HEK293 (cell line): ENCODE data around the gene TTBK1.
A peak's percentile ranks its signal among the peaks of the same experiment; 100 is the strongest.

Experiments
- BCL11A ChIP-seq: fragments of 450-650 bp; formaldehyde crosslinking; IDR thresholded peaks from 2 replicates; pipeline ENCODE4 v1.5.1; 2016; ENCODE audit warnings: low read depth, missing biosample characterization, missing genetic modification characterization
- BCL11B ChIP-seq: fragments of 450-650 bp; formaldehyde crosslinking; IDR thresholded peaks from 2 replicates; pipeline ENCODE4 v1.5.1; 2016; ENCODE audit warnings: low read depth, missing biosample characterization, missing genetic modification characterization
- CTCF ChIP-seq: fragments of 450-650 bp; formaldehyde crosslinking; IDR thresholded peaks from 2 replicates; pipeline ENCODE4 v1.5.1; 2016; ENCODE audit warnings: missing biosample characterization, missing genetic modification characterization
- ELK4 ChIP-seq: IDR thresholded peaks from 2 replicates; pipeline ENCODE4 v1.6.1; 2011; ENCODE audit warnings: mild to moderate bottlenecking, low read depth, low read length, borderline replicate concordance
- GLIS2 ChIP-seq: fragments of 450-650 bp; formaldehyde crosslinking; IDR thresholded peaks from 2 replicates; pipeline ENCODE4 v1.5.1; 2016; ENCODE audit warnings: missing biosample characterization, missing genetic modification characterization
- INSM2 ChIP-seq: fragments of 450-650 bp; formaldehyde crosslinking; IDR thresholded peaks from 2 replicates; pipeline ENCODE4 v1.5.1; 2016; ENCODE audit warnings: missing biosample characterization, missing genetic modification characterization
- KLF16 ChIP-seq: fragments of 450-650 bp; formaldehyde crosslinking; IDR thresholded peaks from 2 replicates; pipeline ENCODE4 v1.5.1; 2017; ENCODE audit warnings: missing biosample characterization, missing genetic modification characterization
- KLF8 ChIP-seq: fragments of 450-650 bp; formaldehyde crosslinking; IDR thresholded peaks from 2 replicates; pipeline ENCODE4 v1.5.1; 2016; ENCODE audit warnings: missing biosample characterization, missing genetic modification characterization
- MEIS1 ChIP-seq: sonication (generic); formaldehyde crosslinking; IDR thresholded peaks from 2 replicates; pipeline ENCODE4 v1.8.1; 2022; ENCODE audit warnings: missing genetic modification reagents, mild to moderate bottlenecking, borderline replicate concordance
- TRIM28 ChIP-seq: IDR thresholded peaks from 2 replicates; pipeline ENCODE4 v1.6.1; 2011; ENCODE audit warnings: low read length, control low read depth, borderline replicate concordance
- ZBTB6 ChIP-seq: fragments of 450-650 bp; formaldehyde crosslinking; IDR thresholded peaks from 2 replicates; pipeline ENCODE4 v1.5.1; 2017; ENCODE audit warnings: missing biosample characterization, missing genetic modification characterization
- ZFP37 ChIP-seq: fragments of 450-650 bp; formaldehyde crosslinking; IDR thresholded peaks from 2 replicates; pipeline ENCODE4 v1.5.1; 2016; ENCODE audit warnings: missing biosample characterization, missing genetic modification characterization
- ZFP41 ChIP-seq: fragments of 450-650 bp; formaldehyde crosslinking; IDR thresholded peaks from 2 replicates; pipeline ENCODE4 v1.5.1; 2016; ENCODE audit warnings: missing biosample characterization, missing genetic modification characterization, borderline replicate concordance
- ZNF157 ChIP-seq: fragments of 450-650 bp; formaldehyde crosslinking; IDR thresholded peaks from 2 replicates; pipeline ENCODE4 v1.5.1; 2016; ENCODE audit warnings: missing biosample characterization, missing genetic modification characterization
- ZNF175 ChIP-seq: fragments of 450-650 bp; formaldehyde crosslinking; IDR thresholded peaks from 2 replicates; pipeline ENCODE4 v1.5.1; 2016; ENCODE audit warnings: missing biosample characterization, missing genetic modification characterization
- ZNF184 ChIP-seq: fragments of 450-650 bp; IDR thresholded peaks from 2 replicates; pipeline ENCODE4 v1.5.1; 2018; ENCODE audit warnings: missing biosample characterization, mild to moderate bottlenecking, missing genetic modification characterization
- ZNF211 ChIP-seq: fragments of 450-650 bp; formaldehyde crosslinking; IDR thresholded peaks from 2 replicates; pipeline ENCODE4 v1.5.1; 2016; ENCODE audit warnings: low read depth, missing biosample characterization, missing genetic modification characterization
- ZNF223 ChIP-seq: fragments of 450-650 bp; formaldehyde crosslinking; IDR thresholded peaks from 2 replicates; pipeline ENCODE4 v1.5.1; 2016; ENCODE audit warnings: missing biosample characterization, missing genetic modification characterization
- ZNF248 ChIP-seq: fragments of 450-650 bp; formaldehyde crosslinking; IDR thresholded peaks from 2 replicates; pipeline ENCODE4 v1.5.1; 2017; ENCODE audit warnings: missing biosample characterization, missing genetic modification characterization
- ZNF266 ChIP-seq: fragments of 450-650 bp; formaldehyde crosslinking; IDR thresholded peaks from 2 replicates; pipeline ENCODE4 v1.5.1; 2016; ENCODE audit warnings: missing biosample characterization, missing genetic modification characterization, low read depth
- ZNF335 ChIP-seq: fragments of 450-650 bp; formaldehyde crosslinking; conservative IDR thresholded peaks from 2 replicates; pipeline ENCODE4 v1.5.1; 2016; ENCODE audit warnings: missing biosample characterization, missing genetic modification characterization
- ZNF362 ChIP-seq: fragments of 450-650 bp; formaldehyde crosslinking; IDR thresholded peaks from 2 replicates; pipeline ENCODE4 v1.5.1; 2016; ENCODE audit warnings: missing biosample characterization, missing genetic modification characterization
- ZNF391 ChIP-seq: fragments of 450-650 bp; formaldehyde crosslinking; IDR thresholded peaks from 2 replicates; pipeline ENCODE4 v1.5.1; 2016; ENCODE audit warnings: low read depth, missing biosample characterization, missing genetic modification characterization, borderline replicate concordance
- ZNF398 ChIP-seq: fragments of 450-650 bp; formaldehyde crosslinking; IDR thresholded peaks from 2 replicates; pipeline ENCODE4 v1.5.1; 2017; ENCODE audit warnings: missing biosample characterization, missing genetic modification characterization
- ZNF416 ChIP-seq: fragments of 450-650 bp; formaldehyde crosslinking; IDR thresholded peaks from 2 replicates; pipeline ENCODE4 v1.5.1; 2016; ENCODE audit warnings: missing biosample characterization, missing genetic modification characterization
- ZNF423 ChIP-seq: fragments of 450-650 bp; formaldehyde crosslinking; IDR thresholded peaks from 2 replicates; pipeline ENCODE4 v1.5.1; 2016; ENCODE audit warnings: missing biosample characterization, missing genetic modification characterization
- ZNF521 ChIP-seq: fragments of 450-650 bp; formaldehyde crosslinking; IDR thresholded peaks from 2 replicates; pipeline ENCODE4 v1.5.1; 2017; ENCODE audit warnings: missing biosample characterization, mild to moderate bottlenecking, missing genetic modification characterization
- ZNF558 ChIP-seq: fragments of 450-650 bp; formaldehyde crosslinking; IDR thresholded peaks from 2 replicates; pipeline ENCODE4 v1.5.1; 2016; ENCODE audit warnings: missing biosample characterization, missing genetic modification characterization
- ZNF600 ChIP-seq: fragments of 450-650 bp; formaldehyde crosslinking; IDR thresholded peaks from 2 replicates; pipeline ENCODE4 v1.5.1; 2016; ENCODE audit warnings: missing biosample characterization, missing genetic modification characterization
- ZNF792 ChIP-seq: fragments of 450-650 bp; formaldehyde crosslinking; IDR thresholded peaks from 2 replicates; pipeline ENCODE4 v1.5.1; 2016; ENCODE audit warnings: missing biosample characterization, missing genetic modification characterization
- ZXDB ChIP-seq: fragments of 450-650 bp; formaldehyde crosslinking; IDR thresholded peaks from 2 replicates; pipeline ENCODE4 v1.5.1; 2016; ENCODE audit warnings: missing biosample characterization, missing genetic modification characterization

Gene TTBK1

GRCh38 chr6:43308101-43308989 lies 65.1 kb downstream of the TTBK1 start, which contains the start of gene CRIP3 (continued):
- TF ChIP-seq ZNF335 (tag by site-specific recombination), result peak; percentile 50; the same call in 1 of the 2 replicates
- TF ChIP-seq ZNF391 (tag by site-specific recombination), result peak; percentile 33; the same call in 1 of the 2 replicates
- TF ChIP-seq ELK4, result no peak
- TF ChIP-seq ZNF223 (tag by site-specific recombination), result no peak
- no peak; the same call in 1 of the 2 replicates for TF ChIP-seq ZXDB (tag by site-specific recombination)
- TF ChIP-seq INSM2 (tag by site-specific recombination), result peak; percentile 28; the same call in 1 of the 2 replicates
- TF ChIP-seq ZNF416 (tag by site-specific recombination), result no peak
- peak; percentile 90 for TF ChIP-seq ZBTB6
- no peak for TF ChIP-seq ZNF184 (tag by site-specific recombination)
- no peak for TF ChIP-seq ZNF157 (tag by site-specific recombination)
- TF ChIP-seq KLF16, result 0 out of 2 replicates have a peak, but pooled peaks have one; percentile 59
- TF ChIP-seq ZNF558 (tag by site-specific recombination), result no peak
- TF ChIP-seq ZNF362 (tag by site-specific recombination), result no peak
- no peak for TF ChIP-seq ZFP41 (tag by site-specific recombination)
- TF ChIP-seq BCL11A (tag by site-specific recombination), result no peak
- TF ChIP-seq KLF8 (tag by site-specific recombination), result peak; percentile 64; the same call in 1 of the 2 replicates
- TF ChIP-seq ZNF248, result no peak
- TF ChIP-seq ZNF423 (tag by site-specific recombination), result peak; percentile 40; the same call in 1 of the 2 replicates
- no peak for TF ChIP-seq CTCF (tag by site-specific recombination)
- TF ChIP-seq ZNF266, result no peak
- no peak for TF ChIP-seq ZNF175 (tag by site-specific recombination)
- TF ChIP-seq ZNF792 (tag by site-specific recombination), result no peak
- TF ChIP-seq BCL11B, result no peak
- TF ChIP-seq ZNF521 (tag by site-specific recombination), result no peak
- TF ChIP-seq GLIS2 (tag by site-specific recombination), result peak; percentile 46; the same call in 1 of the 2 replicates
- TF ChIP-seq ZNF398 (tag by site-specific recombination), result no peak
- TF ChIP-seq ZNF211 (tag by site-specific recombination), result no peak
- TF ChIP-seq MEIS1, result no peak
- no peak for TF ChIP-seq TRIM28
- TF ChIP-seq ZNF600 (tag by site-specific recombination), result peak; percentile 93
- no peak for TF ChIP-seq ZFP37 (tag by site-specific recombination)
